K562 (cell line): ENCODE results near the gene LAMA2. TPM values are rescaled to one million over a fixed set of nuclear protein-coding genes. Genes with fewer than 3 reads are reported as not detected.

ENCODE experiments used
- ATAC-seq: fragments of 200-7000 bp; cut with Tn5 transposase; 3 replicates; pipeline ENCODE4 v1.9.1; 2020; ENCODE audit warnings: moderate library complexity
- BruUV-seq: library from RNA; stranded (reverse); fragments of 400-500 nt; replicated peaks from 2 replicates; lab custom pipeline; 2021; lab: Mats Ljungman, UMichigan
- CTCF ChIA-PET: fragments of 300-600 bp; formaldehyde crosslinking; extraction: SDS; loops from one replicate; lab custom pipeline; 2021; ENCODE audit warnings: low intra/inter-chr PET ratio; lab: Yijun Ruan, JAX
- POLR2A ChIA-PET: fragments of 300-600, 350-650 bp; sonication (Branson Sonifier 250); formaldehyde crosslinking; extraction: SDS; loops from one replicate; lab custom pipeline; 2021; ENCODE audit warnings: antibody characterized with exemption, inconsistent platforms; lab: Yijun Ruan, JAX
- DNase-seq, 4 experiments: peaks; one replicate each; pipeline versions ENCODE4 v3.0.0 to v3.0.0-alpha.2; 2011 to 2018; ENCODE audit warnings: low spot score in 3 of 4, mixed read lengths in 3 of 4; ENCODE audit errors: extremely low read depth in 1 of 4
- FAIRE-seq: peaks from 2 replicates; lab custom pipeline; 2011; peaks lifted over from hg19 to GRCh38; lab: Jason Lieb, UNC
- H2AFZ ChIP-seq: 2 replicates; pipeline ENCODE4 v1.6.0; 2011; ENCODE audit warnings: low read depth, low read length, control low read depth, inconsistent platforms
- H3K27ac ChIP-seq: fragments of 200-600 bp; 3 replicates; pipeline ENCODE4 v1.8.0; 2011; ENCODE audit warnings: low read depth, mild to moderate bottlenecking, control low read depth, inconsistent platforms, low read length, moderate library complexity, mixed read lengths; ENCODE audit errors: extremely low read depth
- H3K27me3 ChIP-seq, 2 experiments: fragments of 300-600 bp in 1 of 2; 2 replicates in 1 of 2; 3 replicates in 1 of 2; pipeline versions ENCODE4 v1.6.0 to v1.8.0; 2011; ENCODE audit warnings: inconsistent platforms in 2 of 2, low read length in 2 of 2, mild to moderate bottlenecking in 1 of 2, mixed read lengths in 1 of 2, moderate library complexity in 1 of 2; ENCODE audit not compliant: control insufficient read depth in 2 of 2, insufficient read depth in 2 of 2
- H3K36me3 ChIP-seq: fragments of 300-600 bp; 3 replicates; pipeline ENCODE4 v1.8.0; 2011; ENCODE audit warnings: mild to moderate bottlenecking, low read length, inconsistent platforms; ENCODE audit not compliant: control insufficient read depth, insufficient read depth
- H3K4me1 ChIP-seq, 2 experiments: fragments of 200-600 bp in 1 of 2; replicated peaks in 1 of 2; 2 replicates in 1 of 2; 3 replicates in 1 of 2; pipeline versions ENCODE4 v1.5.1 to v1.8.0; 2011; ENCODE audit warnings: inconsistent platforms in 2 of 2, low read length in 2 of 2, mild to moderate bottlenecking in 1 of 2, mixed read lengths in 1 of 2, moderate library complexity in 1 of 2; ENCODE audit not compliant: control insufficient read depth in 2 of 2, insufficient read depth in 2 of 2
- H3K4me2 ChIP-seq: 2 replicates; pipeline ENCODE4 v1.6.1; 2011; ENCODE audit warnings: low read length, control low read depth, inconsistent platforms, mixed read lengths; ENCODE audit not compliant: insufficient read depth
- H3K4me3 ChIP-seq: fragments of 200-600 bp; sonication (generic), shearing (Covaris generic); 2 replicates; pipeline ENCODE4 v1.5.1; 2016; ENCODE audit warnings: control low read depth, inconsistent platforms
- H3K79me2 ChIP-seq: fragments of 200-600 bp; 3 replicates; pipeline ENCODE4 v1.8.0; 2011; ENCODE audit warnings: low read length, inconsistent platforms; ENCODE audit not compliant: control insufficient read depth, insufficient read depth
- H3K9ac ChIP-seq, 2 experiments: 2 replicates each; pipeline versions ENCODE4 v1.6.0 to v1.6.1; 2011; ENCODE audit warnings: low read depth in 2 of 2, low read length in 2 of 2, control low read depth in 1 of 2, inconsistent platforms in 1 of 2, mild to moderate bottlenecking in 1 of 2, mixed read lengths in 1 of 2; ENCODE audit not compliant: insufficient read depth in 1 of 2
- H3K9me1 ChIP-seq: one replicate; pipeline ENCODE4 v1.6.0; 2011; ENCODE audit warnings: inconsistent platforms, mild to moderate bottlenecking, low read length, moderate library complexity; ENCODE audit not compliant: control insufficient read depth, insufficient read depth
- H3K9me3 ChIP-seq: replicated peaks from 2 replicates; pipeline ENCODE4 v1.5.1; 2011; ENCODE audit warnings: low read depth, low read length, inconsistent platforms; ENCODE audit not compliant: control insufficient read depth, insufficient read depth
- H4K20me1 ChIP-seq: replicated peaks from 2 replicates; pipeline ENCODE4 v1.6.1; 2011; ENCODE audit warnings: low read length, inconsistent platforms, mixed read lengths; ENCODE audit not compliant: control insufficient read depth, insufficient read depth
- FOXA1 ChIP-seq: fragments of 450-650 bp; IDR thresholded peaks from 2 replicates; pipeline ENCODE4 v1.6.1; 2016; ENCODE audit warnings: mild to moderate bottlenecking, borderline replicate concordance
- MXD1 ChIP-seq: fragments of 250-450 bp; sonication (Bioruptor Pico); IDR thresholded peaks from 2 replicates; pipeline ENCODE4 v1.8.0; 2021; ENCODE audit warnings: borderline replicate concordance, mild to moderate bottlenecking, moderate library complexity; ENCODE audit not compliant: poor library complexity, severe bottlenecking
- NFE2L1 ChIP-seq: fragments of 450-650 bp; IDR thresholded peaks from 2 replicates; pipeline ENCODE4 v1.6.1; 2016; ENCODE audit warnings: missing genetic modification characterization, low read depth, mild to moderate bottlenecking, missing compliant biosample characterization, moderate library complexity, borderline replicate concordance
- POLR3A ChIP-seq: IDR thresholded peaks from 2 replicates; pipeline ENCODE4 v1.6.1; 2011; ENCODE audit warnings: borderline replicate concordance, mild to moderate bottlenecking, moderate library complexity; ENCODE audit not compliant: insufficient read length, insufficient read depth; ENCODE audit errors: extremely low read depth
- PTTG1 ChIP-seq: fragments of 450-650 bp; IDR thresholded peaks from 2 replicates; pipeline ENCODE4 v1.6.1; 2016; ENCODE audit warnings: low read depth, mild to moderate bottlenecking, missing genetic modification characterization, missing compliant biosample characterization
- RAD21 ChIP-seq, 2 experiments: fragments of 250-450 bp in 1 of 2; fragments of 450-650 bp in 1 of 2; sonication (Bioruptor Pico) in 1 of 2; formaldehyde crosslinking in 1 of 2; IDR thresholded peaks in 1 of 2; conservative IDR thresholded peaks in 1 of 2; 2 replicates each; pipeline versions ENCODE4 v1.4.0 to v1.8.0; 2020 to 2022; ENCODE audit warnings: mild to moderate bottlenecking in 2 of 2, moderate library complexity in 1 of 2
- RFX1 ChIP-seq: fragments of 450-650 bp; IDR thresholded peaks from 2 replicates; pipeline ENCODE4 v1.6.1; 2016; ENCODE audit warnings: mild to moderate bottlenecking, moderate library complexity
- STAT6 ChIP-seq: sonication (generic); formaldehyde crosslinking; IDR thresholded peaks from 2 replicates; pipeline ENCODE4 v1.8.1; 2023; ENCODE audit warnings: mild to moderate bottlenecking, missing genetic modification reagents
- TAL1 ChIP-seq: fragments of 450-650 bp; IDR thresholded peaks from 2 replicates; pipeline ENCODE4 v1.6.1; 2016; ENCODE audit warnings: mild to moderate bottlenecking
- ZNF253 ChIP-seq: fragments of 250-450 bp; sonication (Bioruptor Pico); conservative IDR thresholded peaks from 2 replicates; pipeline ENCODE4 v1.6.1; 2021; ENCODE audit warnings: mild to moderate bottlenecking
- ZNF395 ChIP-seq: fragments of 200-800 bp; sonication (Bioruptor generic); IDR thresholded peaks from 2 replicates; pipeline ENCODE4 v1.6.1; 2017; ENCODE audit warnings: missing genetic modification characterization, missing compliant biosample characterization
- WGBS: fragments of 100-300 bp; shearing (Covaris generic); methylation state at CpG from one replicate; pipeline ENCODE4 v1.1.6; 2016; ENCODE audit warnings: low coverage, mixed read lengths; ENCODE audit not compliant: insufficient coverage; ENCODE audit errors: missing lambda C conversion rate; 5-methylcytosine and 5-hydroxymethylcytosine counted together
- in situ Hi-C: fragments of 300-500 bp; cut with MboI; formaldehyde crosslinking; loops from 4 replicates; pipeline ENCODE4 v1.15.0; 2018; ENCODE audit warnings: inconsistent platforms, mixed read lengths
- intact Hi-C: fragments of 100-400 bp; cut with micrococcal nuclease; formaldehyde crosslinking; loops from 2 replicates; pipeline ENCODE4 v1.14.2; 2022
- polyA plus RNA-seq, 8 experiments: library from polyadenylated mRNA; depleted of rRNA in 4 of 8; stranded (reverse) in 5 of 8; unstranded in 3 of 8; fragments of >200 nt; fragmentation: Nextera tagmentation in 2 of 8; fragmentation: Illumina TruSeq in 1 of 8; extraction: Ambion mirVana in 2 of 8; extraction: Trizol in 1 of 8; gene quantifications; 2 replicates each; pipeline versions ENCODE4 v1.2.1 to v1.2.3, GENCODE V29; 2011 to 2014; ENCODE audit warnings: inconsistent platforms in 1 of 8, missing spikeins in 1 of 8
- total RNA-seq, 7 experiments: library from RNA; depleted of rRNA in 6 of 7; stranded (reverse); fragments of >200 nt in 6 of 7; fragmentation: Illumina TruSeq in 2 of 7; extraction: Trizol in 2 of 7; gene quantifications; 2 replicates each; pipeline versions ENCODE4 v1.2.1 to v1.2.3, GENCODE V29; 2011 to 2021; ENCODE audit warnings: low replicate concordance in 1 of 7

Gene LAMA2
- total and polyA plus RNA-seq, 9 of the 15 experiments (the other 6 are each of a cell fraction or from before 2014, with no cell fraction given) = 0.04 to 1.5 (median 0.36) TPM

- FAIRE-seq = no peak
- intact Hi-C loops = no loop called here
- 0% methylated on average over 1 of the region's 1 CpG for WGBS
- TF ChIP-seq STAT6 (CRISPR knock-in tag) (no peak), MXD1 (CRISPR knock-in tag) (no peak), TAL1 (no peak), POLR3A (no peak), RAD21 (CRISPR knock-in tag; conservative IDR thresholded peaks at IDR 0.05 in 1 of 2, IDR thresholded peaks at IDR 0.05 in 1 of 2) (no peak), FOXA1 (no peak), RFX1 (no peak), PTTG1 (tag) (no peak), ZNF253 (no peak), NFE2L1 (tag) (no peak), ZNF395 (CRISPR knock-in tag) (no peak)
Observed at GRCh38 chr6:128954308-128955043, 71.5 kb downstream of the LAMA2 start.

More at GRCh38 chr6:128954308-128955043, 71.5 kb downstream of the LAMA2 start:
- H3K79me2 ChIP-seq = no peaks in the 10 kb centered on the region
- BruUV-seq = no TSS peak
- no peaks in the 10 kb centered on the region for H4K20me1 ChIP-seq
- no peaks in the 10 kb centered on the region for H3K9me3 ChIP-seq
- ChIA-PET CTCF (no interaction called here), POLR2A (no interaction called here)
- no peak overlapping the region for H3K9ac ChIP-seq
- no peaks in the 10 kb centered on the region for H3K27me3 ChIP-seq
- no peak overlapping the region for H2AFZ ChIP-seq
- ATAC-seq (no peak), DNase-seq (no peak)
- no peaks in the 10 kb centered on the region for H3K36me3 ChIP-seq
- H3K27ac ChIP-seq = no peak overlapping the region
- H3K4me1 ChIP-seq = no peaks in the 10 kb centered on the region
- in situ Hi-C loops = no loop called here
- H3K4me3 ChIP-seq = no peak overlapping the region
- no peak overlapping the region for H3K4me2 ChIP-seq
- H3K9me1 ChIP-seq = no peaks in the 10 kb centered on the region
